Keratinocyte (primary cell): ENCODE measurements around the gene AKAP13. TPM values are rescaled to one million over a fixed set of nuclear protein-coding genes. Genes with fewer than 3 reads are reported as not detected.

ENCODE experiments used
- DNase-seq: peaks from one replicate; pipeline ENCODE4 v3.0.0-alpha.2; 2011; ENCODE audit warnings: low read depth, missing footprints, low spot score
- FAIRE-seq: peaks from 2 replicates; lab custom pipeline; 2011; peaks lifted over from hg19 to GRCh38; lab: Jason Lieb, UNC
- H2AFZ ChIP-seq: 2 replicates; pipeline ENCODE4 v1.6.0; 2012; ENCODE audit warnings: low read length, control low read depth, inconsistent platforms; ENCODE audit not compliant: control insufficient read depth
- H3K27ac ChIP-seq: 2 replicates; pipeline ENCODE4 v1.5.1; 2011; ENCODE audit warnings: low read length; ENCODE audit not compliant: control insufficient read depth, insufficient read depth
- H3K27me3 ChIP-seq: 3 replicates; pipeline ENCODE4 v1.6.0; 2011; ENCODE audit warnings: low read length; ENCODE audit not compliant: control insufficient read depth, insufficient read depth; ENCODE audit errors: extremely low read depth
- H3K36me3 ChIP-seq, 2 experiments: 2 replicates in 1 of 2; 3 replicates in 1 of 2; pipeline ENCODE4 v1.5.1; 2011; ENCODE audit warnings: low read length in 2 of 2, mild to moderate bottlenecking in 1 of 2; ENCODE audit not compliant: control insufficient read depth in 2 of 2, insufficient read depth in 2 of 2; ENCODE audit errors: extremely low read depth in 1 of 2
- H3K4me1 ChIP-seq: 3 replicates; pipeline ENCODE4 v1.5.1; 2011; ENCODE audit warnings: low read length; ENCODE audit not compliant: control insufficient read depth, insufficient read depth; ENCODE audit errors: extremely low read depth
- H3K4me2 ChIP-seq: 3 replicates; pipeline ENCODE4 v1.6.0; 2011; ENCODE audit warnings: low read depth, low read length; ENCODE audit not compliant: control insufficient read depth, insufficient read depth; ENCODE audit errors: extremely low read depth
- H3K4me3 ChIP-seq, 3 experiments: fragments of 200-600 bp in 1 of 3; sonication (generic) in 1 of 3; 2 replicates in 2 of 3; 3 replicates in 1 of 3; pipeline ENCODE4 v1.5.1; 2011 to 2016; ENCODE audit warnings: low read length in 3 of 3, mild to moderate bottlenecking in 3 of 3, control low read depth in 2 of 3, inconsistent platforms in 1 of 3, low read depth in 1 of 3, mixed read lengths in 1 of 3, mixed run types in 1 of 3, moderate library complexity in 1 of 3; ENCODE audit not compliant: control insufficient read depth in 2 of 3, insufficient read depth in 2 of 3; ENCODE audit errors: extremely low read depth in 1 of 3
- H3K79me2 ChIP-seq: 2 replicates; pipeline ENCODE4 v1.6.0; 2012; ENCODE audit warnings: low read length; ENCODE audit not compliant: control insufficient read depth, insufficient read depth
- H3K9ac ChIP-seq: 3 replicates; pipeline ENCODE4 v1.6.0; 2011; ENCODE audit warnings: low read length; ENCODE audit not compliant: control insufficient read depth, insufficient read depth; ENCODE audit errors: extremely low read depth
- H3K9me1 ChIP-seq: 3 replicates; pipeline ENCODE4 v1.6.0; 2011; ENCODE audit warnings: low read length; ENCODE audit not compliant: control insufficient read depth, insufficient read depth; ENCODE audit errors: extremely low read depth
- H3K9me3 ChIP-seq: 2 replicates; pipeline ENCODE4 v1.5.1; 2012; ENCODE audit warnings: low read depth, low read length; ENCODE audit not compliant: control insufficient read depth
- H4K20me1 ChIP-seq: 3 replicates; pipeline ENCODE4 v1.6.0; 2011; ENCODE audit warnings: low read length; ENCODE audit not compliant: control insufficient read depth, insufficient read depth; ENCODE audit errors: extremely low read depth
- EZH2 ChIP-seq: IDR thresholded peaks from one replicate; pipeline ENCODE4 v1.6.1; 2012; ENCODE audit warnings: inconsistent platforms, mild to moderate bottlenecking, low read length, moderate library complexity
- dilution Hi-C: fragments of 300-500 bp; cut with MboI; formaldehyde crosslinking; loops from one replicate; pipeline ENCODE4 v1.7.0; 2020; ENCODE audit warnings: low sequenced_read_pairs; ENCODE audit not compliant: extremely low pct_ligation_motif_present
- polyA plus RNA-seq, 5 experiments: library from polyadenylated mRNA; depleted of rRNA in 3 of 5; stranded (reverse) in 3 of 5; stranded (forward) in 1 of 5; unstranded in 1 of 5; fragments of >200 nt; gene quantifications; 1 replicate in 1 of 5; 2 replicates in 3 of 5; 3 replicates in 1 of 5; pipeline versions ENCODE4 v1.2.1 to v1.2.3, GENCODE V29; 2011 to 2012; ENCODE audit warnings: missing spikeins in 2 of 5, low read depth in 1 of 5, low replicate concordance in 1 of 5
- TF ChIP-seq, protein P1 (sequence below), 3 experiments: IDR thresholded peaks in 1 of 3; conservative IDR thresholded peaks in 1 of 3; optimal IDR thresholded peaks in 1 of 3; 2 replicates in 2 of 3; 3 replicates in 1 of 3; pipeline versions ENCODE3 to v1.5.1; 2011; ENCODE audit warnings: low read length in 3 of 3, mild to moderate bottlenecking in 3 of 3, moderate library complexity in 2 of 3, control low read depth in 1 of 3, inconsistent platforms in 1 of 3; ENCODE audit not compliant: insufficient read depth in 2 of 3; ENCODE audit errors: extremely low read depth in 1 of 3

Gene AKAP13
- polyA plus RNA-seq, 1 donor (not counting 4 experiments of a cell fraction or from before 2014, with no cell fraction given): 16.7 TPM

DNA sequence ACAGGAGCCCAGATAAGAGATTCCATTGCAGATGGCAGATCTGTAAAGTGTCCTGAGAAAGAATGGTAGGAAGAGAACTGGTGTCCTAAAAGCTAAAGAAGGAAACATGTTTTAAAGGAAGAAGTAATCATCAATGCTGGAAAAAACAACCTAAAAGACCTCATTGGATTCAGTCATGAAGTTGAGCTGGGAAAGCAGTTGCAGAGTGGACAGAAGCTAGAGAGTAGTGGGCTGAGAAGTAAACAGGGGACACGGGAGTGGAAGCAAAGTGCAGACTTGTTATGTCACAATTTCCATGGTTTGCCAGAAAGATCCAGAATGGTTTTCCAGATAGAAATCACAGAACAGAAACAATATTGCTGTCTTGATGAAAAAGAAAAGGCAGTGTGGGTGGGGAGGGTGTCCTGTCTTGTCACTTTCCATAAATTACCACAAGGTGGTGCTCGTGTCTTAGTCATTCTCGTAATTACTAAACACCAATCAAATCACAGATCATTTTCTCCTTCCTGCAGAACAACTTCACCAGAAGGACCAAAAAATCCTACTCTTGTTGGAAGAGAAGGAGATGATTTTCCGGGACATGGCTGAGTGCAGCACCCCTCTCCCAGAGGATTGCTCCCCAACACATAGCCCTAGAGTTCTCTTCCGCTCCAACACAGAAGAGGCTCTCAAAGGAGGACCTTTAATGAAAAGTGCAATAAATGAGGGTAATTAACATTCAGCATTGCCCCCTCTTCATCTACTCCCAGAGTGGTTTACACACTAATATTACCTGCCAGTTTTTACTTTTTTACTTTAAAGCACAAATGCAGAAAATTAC, 349.8 kb downstream of the AKAP13 start:
- peaks cover 13 to 20% of the 10 kb centered on the region in 2 experiments for H3K36me3 ChIP-seq
- H3K27ac ChIP-seq: no peak overlapping the region
- peak; percentile 83 for FAIRE-seq
- no peaks in the 10 kb centered on the region for H3K79me2 ChIP-seq
- H3K4me3 ChIP-seq: no peak overlapping the region
- peaks cover 3% of the 10 kb centered on the region for H3K9me3 ChIP-seq
- no peak overlapping the region for H2AFZ ChIP-seq
- DNase-seq: peak; percentile 35
- H3K27me3 ChIP-seq: no peaks in the 10 kb centered on the region
- no peaks in the 10 kb centered on the region for H3K9me1 ChIP-seq
- H3K4me2 ChIP-seq: no peak overlapping the region
- dilution Hi-C loops: no loop called here
- no peak overlapping the region for H3K9ac ChIP-seq
- no peaks in the 10 kb centered on the region for H4K20me1 ChIP-seq
- H3K4me1 ChIP-seq: no peaks in the 10 kb centered on the region
- TF ChIP-seq, protein P1, sequence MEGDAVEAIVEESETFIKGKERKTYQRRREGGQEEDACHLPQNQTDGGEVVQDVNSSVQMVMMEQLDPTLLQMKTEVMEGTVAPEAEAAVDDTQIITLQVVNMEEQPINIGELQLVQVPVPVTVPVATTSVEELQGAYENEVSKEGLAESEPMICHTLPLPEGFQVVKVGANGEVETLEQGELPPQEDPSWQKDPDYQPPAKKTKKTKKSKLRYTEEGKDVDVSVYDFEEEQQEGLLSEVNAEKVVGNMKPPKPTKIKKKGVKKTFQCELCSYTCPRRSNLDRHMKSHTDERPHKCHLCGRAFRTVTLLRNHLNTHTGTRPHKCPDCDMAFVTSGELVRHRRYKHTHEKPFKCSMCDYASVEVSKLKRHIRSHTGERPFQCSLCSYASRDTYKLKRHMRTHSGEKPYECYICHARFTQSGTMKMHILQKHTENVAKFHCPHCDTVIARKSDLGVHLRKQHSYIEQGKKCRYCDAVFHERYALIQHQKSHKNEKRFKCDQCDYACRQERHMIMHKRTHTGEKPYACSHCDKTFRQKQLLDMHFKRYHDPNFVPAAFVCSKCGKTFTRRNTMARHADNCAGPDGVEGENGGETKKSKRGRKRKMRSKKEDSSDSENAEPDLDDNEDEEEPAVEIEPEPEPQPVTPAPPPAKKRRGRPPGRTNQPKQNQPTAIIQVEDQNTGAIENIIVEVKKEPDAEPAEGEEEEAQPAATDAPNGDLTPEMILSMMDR (optimal IDR thresholded peaks at IDR 0.05 in 1 of 3, IDR thresholded peaks at IDR 0.05 in 1 of 3, conservative IDR thresholded peaks at IDR 0.05 in 1 of 3; ENCODE audit: extremely low read depth in 1 of 3, insufficient read depth in 2 of 3, low read length in 3 of 3): peak; percentile 64 to 76 (median 76)
- TF ChIP-seq EZH2: no peak

DNA sequence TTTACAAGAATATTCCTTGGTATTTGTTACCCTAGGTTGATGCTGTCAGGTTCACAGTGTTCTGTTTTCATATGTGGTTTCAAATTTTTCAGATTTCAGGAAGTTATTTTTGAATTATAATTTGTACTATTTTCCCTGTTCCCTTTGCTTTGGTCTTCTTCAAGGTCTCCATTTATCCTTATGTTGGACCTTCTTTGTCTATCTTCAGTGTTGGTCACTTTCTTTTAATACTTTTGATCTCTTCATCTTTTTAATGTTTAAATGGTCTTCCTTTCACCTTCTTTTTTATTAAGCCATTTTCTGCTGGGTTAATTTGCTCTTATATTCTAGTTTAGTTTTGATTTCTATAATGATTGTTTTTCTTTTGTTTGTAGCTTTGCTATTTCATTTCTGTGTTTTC, 353.0 kb downstream of the AKAP13 start:
- Histone ChIP-seq H3K9ac (no peak overlapping the region), H2AFZ (no peak overlapping the region), H3K9me1 (no peaks in the 10 kb centered on the region), H3K36me3 (peaks cover 13 to 20% of the 10 kb centered on the region in 2 experiments), H3K9me3 (peaks cover 3% of the 10 kb centered on the region), H3K4me3 (no peak overlapping the region), H4K20me1 (no peaks in the 10 kb centered on the region), H3K27ac (no peak overlapping the region), H3K4me1 (no peaks in the 10 kb centered on the region), H3K4me2 (no peak overlapping the region), H3K79me2 (no peaks in the 10 kb centered on the region), H3K27me3 (no peaks in the 10 kb centered on the region)
- FAIRE-seq (no peak), DNase-seq (no peak)
- no peak for TF ChIP-seq EZH2
- TF ChIP-seq, protein P1 (optimal IDR thresholded peaks at IDR 0.05 in 1 of 3, IDR thresholded peaks at IDR 0.05 in 1 of 3, conservative IDR thresholded peaks at IDR 0.05 in 1 of 3; ENCODE audit: extremely low read depth in 1 of 3, insufficient read depth in 2 of 3, low read length in 3 of 3): no peak
- dilution Hi-C loops: no loop called here
